MCF 10A (cell line): Measurements from ENCODE around the gene VPS13C. TPM values are rescaled to one million over a fixed set of nuclear protein-coding genes. Genes with fewer than 3 reads are reported as not detected.
A peak's percentile ranks its signal among the peaks of the same experiment; 100 is the strongest.

Experiments
- BruUV-seq: library from RNA; stranded (reverse); fragments of 400-500 nt; replicated peaks from 2 replicates; lab custom pipeline; 2021; lab: Mats Ljungman, UMichigan
- CTCF ChIA-PET: fragments of 300-600 bp; sonication (Branson Sonifier 250); formaldehyde crosslinking; extraction: SDS; loops from one replicate; lab custom pipeline; 2021; ENCODE audit warnings: antibody characterized with exemption, inconsistent platforms; lab: Yijun Ruan, JAX
- POLR2A ChIA-PET: fragments of 300-600, 350-650 bp; sonication (Branson Sonifier 250); formaldehyde crosslinking; extraction: SDS; loops from one replicate; lab custom pipeline; 2020; ENCODE audit warnings: antibody characterized with exemption, inconsistent platforms; lab: Yijun Ruan, JAX
- DNase-seq: peaks from one replicate; pipeline ENCODE4 v3.0.0-alpha.2; 2018; ENCODE audit not compliant: unreplicated experiment
- H3K27ac Mint-ChIP-seq: one replicate; pipeline ENCODE4 v1.8.0; 2022; ENCODE audit warnings: mild to moderate bottlenecking, low read depth, mixed read lengths; ENCODE audit not compliant: unreplicated experiment
- H3K27me3 Mint-ChIP-seq: one replicate; pipeline ENCODE4 v1.8.0; 2022; ENCODE audit warnings: mixed read lengths; ENCODE audit not compliant: insufficient read depth, unreplicated experiment
- H3K36me3 Mint-ChIP-seq: one replicate; pipeline ENCODE4 v1.8.0; 2022; ENCODE audit warnings: mild to moderate bottlenecking, moderate library complexity, mixed read lengths; ENCODE audit not compliant: insufficient read depth, unreplicated experiment
- H3K4me1 Mint-ChIP-seq: one replicate; pipeline ENCODE4 v1.8.0; 2022; ENCODE audit warnings: mixed read lengths; ENCODE audit not compliant: insufficient read depth, unreplicated experiment
- H3K4me3 Mint-ChIP-seq: one replicate; pipeline ENCODE4 v1.8.0; 2022; ENCODE audit warnings: mild to moderate bottlenecking, moderate library complexity, mixed read lengths; ENCODE audit not compliant: unreplicated experiment
- H3K9me3 Mint-ChIP-seq: one replicate; pipeline ENCODE4 v1.8.0; 2022; ENCODE audit warnings: mixed read lengths; ENCODE audit not compliant: unreplicated experiment
- CTCF ChIP-seq: fragments of 200-600 bp; IDR thresholded peaks from one replicate; pipeline ENCODE4 v1.8.0; 2022; ENCODE audit warnings: antibody characterized with exemption, mild to moderate bottlenecking; ENCODE audit not compliant: unreplicated experiment
- intact Hi-C: fragments of 100-400 bp; cut with micrococcal nuclease; formaldehyde crosslinking; loops from 2 replicates; pipeline ENCODE4 v1.14.1; 2022
- total RNA-seq: library from RNA; stranded (reverse); gene quantifications from 2 replicates; pipeline ENCODE4 v1.2.3, GENCODE V29; 2022

VPS13C gene
- total RNA-seq, 1 experiment from 2014 or later: 47.4 TPM

- Mint-ChIP-seq H3K4me3 (no peak overlapping the region), H3K27me3 (no peaks in the 10 kb centered on the region), H3K36me3 (peaks cover 8% of the 10 kb centered on the region), H3K9me3 (no peaks in the 10 kb centered on the region), H3K4me1 (no peaks in the 10 kb centered on the region), H3K27ac (no peak overlapping the region)
- no peak for TF ChIP-seq CTCF
- intact Hi-C loops: no loop called here
- no peak for DNase-seq
- no TSS peak for BruUV-seq
- ChIA-PET POLR2A (no interaction called here), CTCF (no interaction called here)
These were observed 218.8 kb downstream of the VPS13C start for GRCh38 chr15:61841466-61841865.

GRCh38 chr15:61840090-61840489 lies 220.2 kb downstream of the VPS13C start:
- BruUV-seq: no TSS peak
- Mint-ChIP-seq H3K36me3 (peaks cover 3% of the 10 kb centered on the region), H3K4me1 (no peaks in the 10 kb centered on the region), H3K4me3 (no peak overlapping the region), H3K27me3 (no peaks in the 10 kb centered on the region), H3K27ac (no peak overlapping the region), H3K9me3 (no peaks in the 10 kb centered on the region)
- no peak for DNase-seq
- intact Hi-C loops: no loop called here
- ChIA-PET CTCF (no interaction called here), POLR2A (no interaction called here)
- TF ChIP-seq CTCF: no peak

GRCh38 chr15:61839546-61839945 lies 220.7 kb downstream of the VPS13C start:
- Mint-ChIP-seq H3K27ac (no peak overlapping the region), H3K27me3 (no peaks in the 10 kb centered on the region), H3K4me3 (no peak overlapping the region), H3K4me1 (no peaks in the 10 kb centered on the region), H3K9me3 (no peaks in the 10 kb centered on the region), H3K36me3 (no peaks in the 10 kb centered on the region)
- ChIA-PET CTCF (interaction anchor here (1.7 kb wide), 1 partner anchor 644 kb away, joined by 6 read pairs; no protein-coding TSS in a partner anchor), POLR2A (no interaction called here)
- no peak for TF ChIP-seq CTCF
- intact Hi-C loops: loop anchor here (10.0 kb wide), 1 partner anchor 1255 kb away; no protein-coding TSS in a partner anchor
- BruUV-seq: no TSS peak
- no peak for DNase-seq

GRCh38 chr15:61835496-61836106 lies 224.6 kb downstream of the VPS13C start:
- H3K4me3 Mint-ChIP-seq: no peak overlapping the region
- CTCF ChIA-PET: interaction anchor here (0.6 to 4.9 kb wide), 48 partner anchors 11 to 1248 kb away, joined by 3 to 43 read pairs (median 4); no protein-coding TSS in a partner anchor
- H3K36me3 Mint-ChIP-seq: no peaks in the 10 kb centered on the region
- no peaks in the 10 kb centered on the region for H3K9me3 Mint-ChIP-seq
- intact Hi-C loops: loop anchor here (2.0 to 10.0 kb wide), 3 partner anchors 305 to 1251 kb away; no protein-coding TSS in a partner anchor
- no peaks in the 10 kb centered on the region for H3K4me1 Mint-ChIP-seq
- no peaks in the 10 kb centered on the region for H3K27me3 Mint-ChIP-seq
- no TSS peak for BruUV-seq
- no peak overlapping the region for H3K27ac Mint-ChIP-seq
- POLR2A ChIA-PET: interaction anchor here (0.7 kb wide), 1 partner anchor 903 kb away, joined by 3 read pairs; no protein-coding TSS in a partner anchor
- peak; percentile 63 for DNase-seq
- peak; percentile 95 for TF ChIP-seq CTCF
